ENCODE data around the gene PRCD.

- TF ChIP-seq CTCF (IDR thresholded peaks at IDR 0.05) (no peak), EZH2 (IDR thresholded peaks at IDR 0.05; ENCODE audit: borderline replicate concordance, insufficient read depth, low read depth, low read length, poor library complexity, severe bottlenecking) (no peak)
Measured at GRCh38 chr17:76492989-76493501, 46.8 kb upstream of the PRCD start.
